ENCODE data around the gene RPTOR.

- TF ChIP-seq CTCF (IDR thresholded peaks at IDR 0.05) (no peak), POLR2AphosphoS5 (IDR thresholded peaks at IDR 0.05; ENCODE audit: low read depth, low read length) (no peak), TCF7L2 (IDR thresholded peaks at IDR 0.05; ENCODE audit: low read depth, low read length) (no peak)
Measured at GRCh38 chr17:80831491-80831890, 286.9 kb downstream of the RPTOR start.
